ENCODE data around the gene PLPPR1.

The PLPPR1 gene

DNA sequence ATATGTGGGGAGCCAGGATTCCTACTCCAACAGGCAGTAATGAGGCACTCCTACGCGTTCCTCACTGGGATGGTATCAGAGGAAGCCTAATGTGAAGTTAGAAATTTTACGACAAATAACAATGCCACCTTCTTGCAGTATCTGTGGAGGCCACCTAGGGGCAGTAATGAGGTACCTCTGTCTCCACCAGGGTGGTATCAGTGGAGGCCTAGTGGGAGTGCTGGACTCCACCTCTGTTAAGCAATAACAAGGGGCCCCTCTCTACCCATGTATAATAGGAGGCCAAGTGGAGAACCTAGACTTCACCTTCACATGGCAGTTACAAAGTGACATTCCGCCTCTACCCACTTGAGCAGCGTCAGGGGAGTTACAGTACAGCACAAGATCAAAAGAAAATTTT is 147.9 kb downstream of the PLPPR1 start:
- no peaks in the 10 kb centered on the region for H3K9me2 ChIP-seq (replicated peaks; ENCODE audit: insufficient read depth, low read length)

DNA sequence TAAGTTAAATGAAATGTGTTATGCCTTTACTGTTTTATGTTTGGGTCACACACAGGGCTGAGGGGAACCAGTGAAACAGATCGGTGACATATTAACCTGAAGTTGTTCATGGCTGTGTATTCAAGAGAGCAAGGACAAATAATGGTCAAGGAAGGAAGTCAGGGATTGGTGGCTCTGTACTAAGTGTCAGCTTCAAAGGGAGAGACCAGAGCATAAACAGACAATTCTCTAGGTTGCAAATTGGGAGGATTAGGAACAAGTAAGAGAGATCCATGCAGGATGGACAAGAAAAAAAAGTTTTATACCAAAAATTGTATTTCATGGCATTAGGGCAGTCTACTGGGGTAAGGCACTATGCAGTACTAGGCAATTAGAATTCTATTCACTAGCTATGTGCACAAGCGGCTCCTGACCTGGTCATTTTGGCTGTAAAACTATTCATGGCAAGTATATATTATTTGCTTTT is 156.3 kb downstream of the PLPPR1 start:
- Histone ChIP-seq H3K9me2 (replicated peaks; ENCODE audit: insufficient read depth, low read length) (no peaks in the 10 kb centered on the region), H3K27me3 (ENCODE audit: low read length) (no peaks in the 10 kb centered on the region), H3K9ac (ENCODE audit: low read length) (no peak overlapping the region), H3K4me3 (ENCODE audit: insufficient read depth, low read length, poor library complexity, severe bottlenecking) (no peak overlapping the region), H3K79me2 (ENCODE audit: insufficient read depth, low read length) (no peaks in the 10 kb centered on the region), H4K20me1 (ENCODE audit: low read depth, low read length) (no peaks in the 10 kb centered on the region), H3K4me2 (ENCODE audit: low read depth, low read length, poor library complexity, severe bottlenecking) (no peak overlapping the region), H2AFZ (ENCODE audit: low read depth, low read length, severe bottlenecking) (no peak overlapping the region), H3K9me3 (ENCODE audit: insufficient read depth, low read length) (no peaks in the 10 kb centered on the region), H3K36me3 (ENCODE audit: low read length) (no peaks in the 10 kb centered on the region), H3K27ac (ENCODE audit: low read depth, low read length) (no peak overlapping the region), H3F3A (ENCODE audit: insufficient read depth) (no peaks in the 10 kb centered on the region)
- TF ChIP-seq, protein P1, sequence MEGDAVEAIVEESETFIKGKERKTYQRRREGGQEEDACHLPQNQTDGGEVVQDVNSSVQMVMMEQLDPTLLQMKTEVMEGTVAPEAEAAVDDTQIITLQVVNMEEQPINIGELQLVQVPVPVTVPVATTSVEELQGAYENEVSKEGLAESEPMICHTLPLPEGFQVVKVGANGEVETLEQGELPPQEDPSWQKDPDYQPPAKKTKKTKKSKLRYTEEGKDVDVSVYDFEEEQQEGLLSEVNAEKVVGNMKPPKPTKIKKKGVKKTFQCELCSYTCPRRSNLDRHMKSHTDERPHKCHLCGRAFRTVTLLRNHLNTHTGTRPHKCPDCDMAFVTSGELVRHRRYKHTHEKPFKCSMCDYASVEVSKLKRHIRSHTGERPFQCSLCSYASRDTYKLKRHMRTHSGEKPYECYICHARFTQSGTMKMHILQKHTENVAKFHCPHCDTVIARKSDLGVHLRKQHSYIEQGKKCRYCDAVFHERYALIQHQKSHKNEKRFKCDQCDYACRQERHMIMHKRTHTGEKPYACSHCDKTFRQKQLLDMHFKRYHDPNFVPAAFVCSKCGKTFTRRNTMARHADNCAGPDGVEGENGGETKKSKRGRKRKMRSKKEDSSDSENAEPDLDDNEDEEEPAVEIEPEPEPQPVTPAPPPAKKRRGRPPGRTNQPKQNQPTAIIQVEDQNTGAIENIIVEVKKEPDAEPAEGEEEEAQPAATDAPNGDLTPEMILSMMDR (IDR thresholded peaks at IDR 0.05; ENCODE audit: insufficient read depth, low read length, poor library complexity, severe bottlenecking) = no peak
- no peak for TF ChIP-seq EZH2phosphoT487 (conservative IDR thresholded peaks at IDR 0.05; ENCODE audit: low read length)

More for the DNA sequence above, 147.9 kb downstream of the PLPPR1 start:
- Histone ChIP-seq H3K4me2 (ENCODE audit: low read depth, low read length, poor library complexity, severe bottlenecking) (no peak overlapping the region), H3K27me3 (ENCODE audit: low read length) (no peaks in the 10 kb centered on the region), H3K9me3 (ENCODE audit: insufficient read depth, low read length) (no peaks in the 10 kb centered on the region), H2AFZ (ENCODE audit: low read depth, low read length, severe bottlenecking) (no peak overlapping the region), H3F3A (ENCODE audit: insufficient read depth) (no peaks in the 10 kb centered on the region), H4K20me1 (ENCODE audit: low read depth, low read length) (no peaks in the 10 kb centered on the region), H3K36me3 (ENCODE audit: low read length) (no peaks in the 10 kb centered on the region), H3K79me2 (ENCODE audit: insufficient read depth, low read length) (no peaks in the 10 kb centered on the region), H3K9ac (ENCODE audit: low read length) (no peak overlapping the region), H3K4me3 (ENCODE audit: insufficient read depth, low read length, poor library complexity, severe bottlenecking) (no peak overlapping the region), H3K27ac (ENCODE audit: low read depth, low read length) (no peak overlapping the region)
- TF ChIP-seq, protein P1 (IDR thresholded peaks at IDR 0.05; ENCODE audit: insufficient read depth, low read length, poor library complexity, severe bottlenecking) = no peak
- no peak for TF ChIP-seq EZH2phosphoT487 (conservative IDR thresholded peaks at IDR 0.05; ENCODE audit: low read length)

DNA sequence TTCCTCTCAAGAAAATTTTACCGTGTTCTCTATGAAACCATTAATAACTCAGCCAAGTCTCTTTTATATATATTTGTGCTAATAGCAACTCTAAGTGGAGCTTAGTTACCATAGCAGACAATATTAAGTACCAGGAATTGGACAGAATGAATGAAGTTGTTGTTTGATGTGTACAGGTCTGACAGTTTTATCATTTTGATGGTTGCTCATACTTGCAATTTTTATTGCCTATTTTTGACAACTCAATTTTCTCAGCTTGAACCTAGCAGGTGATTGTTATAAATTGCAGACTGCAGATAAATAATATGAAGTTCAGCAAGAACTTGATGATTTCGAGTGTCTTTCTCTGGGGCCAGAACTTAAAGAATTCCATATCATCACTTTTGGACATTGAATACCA is 163.2 kb downstream of the PLPPR1 start:
- Histone ChIP-seq H4K20me1 (ENCODE audit: low read depth, low read length) (no peaks in the 10 kb centered on the region), H3K79me2 (ENCODE audit: insufficient read depth, low read length) (no peaks in the 10 kb centered on the region), H3K36me3 (ENCODE audit: low read length) (no peaks in the 10 kb centered on the region), H3F3A (ENCODE audit: insufficient read depth) (no peaks in the 10 kb centered on the region), H3K27ac (ENCODE audit: low read depth, low read length) (no peak overlapping the region), H3K9me3 (ENCODE audit: insufficient read depth, low read length) (no peaks in the 10 kb centered on the region), H3K9ac (ENCODE audit: low read length) (no peak overlapping the region), H3K9me2 (replicated peaks; ENCODE audit: insufficient read depth, low read length) (no peaks in the 10 kb centered on the region), H3K27me3 (ENCODE audit: low read length) (no peaks in the 10 kb centered on the region), H3K4me2 (ENCODE audit: low read depth, low read length, poor library complexity, severe bottlenecking) (no peak overlapping the region), H2AFZ (ENCODE audit: low read depth, low read length, severe bottlenecking) (no peak overlapping the region), H3K4me3 (ENCODE audit: insufficient read depth, low read length, poor library complexity, severe bottlenecking) (no peak overlapping the region)
- TF ChIP-seq, protein P1 (IDR thresholded peaks at IDR 0.05; ENCODE audit: insufficient read depth, low read length, poor library complexity, severe bottlenecking) = no peak
- TF ChIP-seq EZH2phosphoT487 (conservative IDR thresholded peaks at IDR 0.05; ENCODE audit: low read length) = no peak

Data from SU-DHL-6 (cell line).